ENCODE results near the gene SLC1A3.

Gene SLC1A3

DNA sequence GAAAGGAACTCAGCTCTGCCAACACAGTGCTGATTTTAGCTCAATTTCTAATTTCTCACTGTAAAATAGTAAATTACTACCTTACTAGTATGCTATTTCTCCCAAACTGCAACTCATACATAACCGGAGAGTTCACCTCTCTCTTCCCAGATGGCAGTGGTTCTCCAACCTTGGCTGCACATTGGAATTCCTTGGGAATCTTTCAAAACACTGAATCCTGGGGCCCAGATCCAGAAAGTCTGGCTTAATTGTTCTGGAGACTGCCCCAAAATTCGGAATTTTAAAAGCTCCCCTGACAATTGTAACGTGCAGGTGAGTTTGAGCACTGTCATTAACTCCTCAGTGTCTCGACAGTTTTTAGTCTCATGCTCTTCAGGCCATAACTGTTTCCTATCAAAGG, 100.3 kb downstream of the SLC1A3 start:
- Histone ChIP-seq H3K36me3 (ENCODE audit: insufficient read depth, low read length) (no peaks in the 10 kb centered on the region), H3K9ac (ENCODE audit: low read depth, low read length) (no peak overlapping the region), H3K4me1 (ENCODE audit: insufficient read depth, low read length) (no peaks in the 10 kb centered on the region), H3K9me3 (ENCODE audit: control insufficient read depth, insufficient read depth, low read length) (no peaks in the 10 kb centered on the region)

DNA sequence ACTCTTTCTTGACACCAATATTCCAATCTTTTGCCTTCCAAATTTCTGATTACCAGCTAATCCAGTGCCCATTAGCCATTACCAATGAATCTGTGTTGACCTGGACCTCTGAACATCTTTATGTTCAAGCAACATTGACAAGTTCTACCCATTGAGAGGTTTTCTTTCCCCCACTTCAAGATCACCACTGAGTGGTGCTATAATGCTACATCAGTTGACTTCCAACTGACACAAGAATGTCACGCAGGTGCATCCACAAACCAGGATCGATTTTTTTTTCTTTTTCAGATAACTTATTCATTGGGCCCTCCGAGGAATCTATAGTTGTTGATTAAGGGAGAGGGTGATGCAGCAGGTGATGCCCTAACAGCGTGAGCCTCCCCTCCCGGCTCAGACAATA, 102.6 kb downstream of the SLC1A3 start:
- H3K4me1 ChIP-seq (ENCODE audit: insufficient read depth, low read length), result no peaks in the 10 kb centered on the region
- no peaks in the 10 kb centered on the region for H3K36me3 ChIP-seq (ENCODE audit: insufficient read depth, low read length)
- H3K9ac ChIP-seq (ENCODE audit: low read depth, low read length), result no peak overlapping the region
- no peaks in the 10 kb centered on the region for H3K9me3 ChIP-seq (ENCODE audit: control insufficient read depth, insufficient read depth, low read length)

DNA sequence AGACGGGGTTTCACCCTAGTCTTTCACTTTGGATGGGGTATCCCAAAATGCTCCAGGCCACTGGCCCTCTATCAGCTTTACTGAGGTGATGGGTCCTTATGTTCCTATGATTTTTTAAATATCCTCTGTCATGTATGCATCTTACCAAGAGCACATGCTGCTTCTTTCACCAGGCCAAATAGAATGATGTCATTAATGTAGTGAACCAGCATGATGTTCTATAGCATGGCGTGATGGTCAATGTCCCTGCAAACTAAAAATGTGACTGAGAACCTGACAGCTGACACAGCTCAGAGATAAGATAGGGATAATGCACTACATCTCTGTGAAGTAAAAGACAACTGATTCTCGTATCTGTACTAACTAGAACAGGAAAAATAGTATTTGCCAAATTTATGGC, 103.6 kb downstream of the SLC1A3 start:
- Histone ChIP-seq H3K9me3 (ENCODE audit: control insufficient read depth, insufficient read depth, low read length) (no peaks in the 10 kb centered on the region), H3K9ac (ENCODE audit: low read depth, low read length) (no peak overlapping the region)

DNA sequence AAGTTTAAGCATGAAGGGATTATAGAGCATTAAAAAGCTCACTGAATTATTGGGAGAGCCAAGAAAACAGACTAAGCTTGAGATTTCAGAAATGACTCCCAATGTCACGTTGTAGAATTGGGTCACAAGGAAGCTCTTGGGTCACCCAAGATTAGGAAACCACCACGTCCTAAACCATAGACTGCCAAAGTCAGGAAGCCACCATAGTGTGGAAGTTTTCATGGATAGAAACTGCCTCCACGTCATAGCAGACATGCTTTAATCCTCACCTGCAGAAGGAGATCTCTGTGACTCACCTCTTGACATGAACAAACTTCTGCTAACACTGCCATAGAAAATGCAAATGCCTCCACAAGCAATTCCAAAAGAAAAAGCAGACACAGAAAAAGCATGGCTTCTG, 106.3 kb downstream of the SLC1A3 start:
- H3K9ac ChIP-seq (ENCODE audit: low read depth, low read length), result no peak overlapping the region
- no peaks in the 10 kb centered on the region for H3K36me3 ChIP-seq (ENCODE audit: insufficient read depth, low read length)
- no peaks in the 10 kb centered on the region for H3K4me1 ChIP-seq (ENCODE audit: insufficient read depth, low read length)
- H3K9me3 ChIP-seq (ENCODE audit: control insufficient read depth, insufficient read depth, low read length), result no peaks in the 10 kb centered on the region

More for the DNA sequence above, 103.6 kb downstream of the SLC1A3 start:
- no peaks in the 10 kb centered on the region for H3K36me3 ChIP-seq (ENCODE audit: insufficient read depth, low read length)
- H3K4me1 ChIP-seq (ENCODE audit: insufficient read depth, low read length), result no peaks in the 10 kb centered on the region

DNA sequence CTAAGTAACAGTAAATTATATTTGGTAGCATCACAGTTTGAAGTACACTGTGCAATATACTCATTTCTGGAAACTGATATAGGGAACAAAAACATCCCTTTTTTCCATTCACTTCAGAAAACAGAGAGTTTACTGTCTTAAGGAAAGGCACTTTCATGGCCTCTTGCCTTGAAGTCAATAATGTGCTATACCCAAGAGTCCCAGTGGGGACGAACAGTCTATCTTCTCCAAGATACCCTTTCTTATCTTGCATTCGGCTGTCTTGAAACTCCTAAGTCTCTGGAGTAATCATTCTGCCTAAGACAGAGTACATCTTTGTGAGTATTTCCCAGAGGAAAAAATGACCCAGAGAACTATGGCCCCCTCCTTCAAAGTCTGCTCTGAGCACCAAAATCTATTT, 107.1 kb downstream of the SLC1A3 start:
- Histone ChIP-seq H3K4me1 (ENCODE audit: insufficient read depth, low read length) (no peaks in the 10 kb centered on the region), H3K36me3 (ENCODE audit: insufficient read depth, low read length) (no peaks in the 10 kb centered on the region), H3K9ac (ENCODE audit: low read depth, low read length) (no peak overlapping the region), H3K9me3 (ENCODE audit: control insufficient read depth, insufficient read depth, low read length) (no peaks in the 10 kb centered on the region)

DNA sequence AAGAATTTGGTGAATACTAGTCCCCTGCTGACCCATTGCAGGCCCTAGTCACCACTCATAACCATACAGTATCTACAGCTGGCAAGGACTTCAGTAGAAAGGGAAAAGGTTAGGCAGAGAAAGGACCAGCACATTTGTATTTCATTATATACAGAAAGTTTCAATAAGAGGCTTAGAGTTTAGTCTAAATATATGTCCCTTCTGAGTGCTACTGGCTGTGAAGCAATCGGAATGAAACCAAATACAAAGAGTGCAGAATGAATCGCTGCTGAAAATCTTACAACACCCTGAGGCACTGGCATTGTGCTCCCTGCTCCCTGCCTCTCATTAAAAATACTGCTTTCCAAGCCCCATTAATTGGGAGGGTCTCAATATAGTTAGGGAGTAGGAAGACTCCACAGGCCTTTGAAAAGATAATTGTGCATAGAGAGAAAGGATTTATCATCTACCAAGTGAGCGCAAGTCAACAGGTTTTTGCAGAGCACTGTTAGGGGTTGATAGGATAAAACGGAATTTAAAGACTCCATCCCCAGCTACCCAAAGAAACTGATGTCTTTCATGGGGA, 110.8 kb downstream of the SLC1A3 start:
- H3K9ac ChIP-seq (ENCODE audit: low read depth, low read length), result no peak overlapping the region
- H3K36me3 ChIP-seq (ENCODE audit: insufficient read depth, low read length), result no peaks in the 10 kb centered on the region
- no peaks in the 10 kb centered on the region for H3K4me1 ChIP-seq (ENCODE audit: insufficient read depth, low read length)
- no peaks in the 10 kb centered on the region for H3K9me3 ChIP-seq (ENCODE audit: control insufficient read depth, insufficient read depth, low read length)

DNA sequence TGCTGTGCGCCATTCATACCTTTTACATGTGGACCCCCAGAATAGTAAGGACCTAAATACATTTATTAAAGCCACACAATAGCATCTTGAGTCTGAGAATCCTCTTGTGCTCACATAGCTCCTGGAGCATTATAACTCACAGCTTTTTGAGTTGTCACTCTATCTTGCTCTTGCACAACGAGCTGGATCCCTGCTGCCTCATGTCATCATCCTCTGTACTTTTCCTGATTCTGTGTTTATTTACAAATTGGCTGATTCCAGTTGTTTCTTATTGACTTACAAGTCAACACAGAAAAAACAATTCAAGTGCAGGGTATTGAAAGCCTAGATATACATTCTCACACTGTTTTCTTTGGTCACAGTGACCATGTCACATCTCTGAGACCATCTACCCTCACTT, 112.9 kb downstream of the SLC1A3 start:
- Histone ChIP-seq H3K9ac (ENCODE audit: low read depth, low read length) (no peak overlapping the region), H3K9me3 (ENCODE audit: control insufficient read depth, insufficient read depth, low read length) (no peaks in the 10 kb centered on the region), H3K4me1 (ENCODE audit: insufficient read depth, low read length) (no peaks in the 10 kb centered on the region), H3K36me3 (ENCODE audit: insufficient read depth, low read length) (no peaks in the 10 kb centered on the region)

DNA sequence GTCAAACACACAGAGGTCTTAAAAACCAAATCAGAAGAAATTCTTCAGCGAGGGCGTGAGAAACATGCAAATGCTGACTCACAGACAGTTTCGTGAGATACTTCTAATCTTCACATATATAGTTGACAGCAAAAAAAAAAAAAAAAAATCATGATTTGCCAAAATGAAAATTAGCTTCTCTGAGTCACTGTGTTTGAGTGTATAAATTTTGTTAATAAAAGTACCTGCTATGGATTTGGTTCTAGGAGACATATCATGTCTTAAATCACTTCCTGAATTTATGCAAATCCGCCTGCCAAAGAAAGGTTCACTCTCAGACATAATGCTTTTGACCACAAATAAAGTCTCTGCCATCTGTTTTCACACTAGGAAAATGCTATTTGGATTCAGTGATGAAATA, 114.3 kb downstream of the SLC1A3 start:
- Histone ChIP-seq H3K36me3 (ENCODE audit: insufficient read depth, low read length) (no peaks in the 10 kb centered on the region), H3K4me1 (ENCODE audit: insufficient read depth, low read length) (peaks cover 4% of the 10 kb centered on the region), H3K9me3 (ENCODE audit: control insufficient read depth, insufficient read depth, low read length) (no peaks in the 10 kb centered on the region), H3K9ac (ENCODE audit: low read depth, low read length) (no peak overlapping the region)

DNA sequence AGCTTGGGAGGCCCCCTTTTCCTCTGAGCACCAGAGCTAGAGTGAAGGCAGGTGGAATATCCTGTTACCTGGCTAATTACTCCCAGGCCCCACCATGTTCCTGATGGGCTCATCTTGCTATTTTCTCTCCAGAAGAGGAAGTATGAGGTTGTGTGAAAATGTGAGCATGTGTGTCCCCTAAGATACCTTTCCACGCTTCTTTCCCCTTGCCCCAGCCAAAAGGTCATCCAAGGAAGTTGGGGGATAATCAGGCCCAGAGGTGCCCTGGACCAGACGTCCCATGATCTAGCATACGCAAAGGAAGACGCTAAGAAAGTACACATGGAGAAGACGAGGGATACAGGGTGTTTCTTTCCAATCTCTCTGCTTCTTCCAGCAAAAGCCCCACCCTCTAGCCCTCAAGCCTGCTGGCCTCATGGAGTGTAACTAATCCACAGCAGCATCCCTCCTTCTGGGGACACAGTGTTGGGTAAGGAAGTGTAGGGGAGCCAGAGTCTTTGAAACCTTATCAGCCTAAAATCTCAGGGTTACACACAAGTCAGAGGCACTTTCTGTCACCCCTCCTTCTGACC, 115.3 kb downstream of the SLC1A3 start:
- Histone ChIP-seq H3K4me1 (ENCODE audit: insufficient read depth, low read length) (peaks cover 4% of the 10 kb centered on the region), H3K9me3 (ENCODE audit: control insufficient read depth, insufficient read depth, low read length) (no peaks in the 10 kb centered on the region), H3K36me3 (ENCODE audit: insufficient read depth, low read length) (no peaks in the 10 kb centered on the region), H3K9ac (ENCODE audit: low read depth, low read length) (no peak overlapping the region)

DNA sequence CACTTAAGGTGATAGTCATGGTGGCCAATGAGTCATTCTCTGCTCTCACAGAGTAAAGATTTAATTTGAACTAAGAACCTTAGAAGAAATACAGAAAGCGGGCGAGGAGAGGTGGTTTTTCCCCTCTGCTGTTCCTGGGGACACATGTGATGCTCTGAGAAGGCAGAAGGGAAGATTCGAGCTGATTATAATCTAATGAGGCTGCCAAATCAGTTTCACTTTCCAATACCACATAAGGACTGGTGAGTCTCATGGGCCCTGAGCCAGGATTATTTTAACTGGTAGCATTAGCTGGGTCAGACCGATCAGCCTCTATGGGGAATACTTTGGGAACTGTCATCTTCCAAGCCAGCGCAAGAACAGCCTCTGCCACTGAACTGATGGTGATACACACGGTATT, 116.5 kb downstream of the SLC1A3 start:
- no peaks in the 10 kb centered on the region for H3K36me3 ChIP-seq (ENCODE audit: insufficient read depth, low read length)
- no peak overlapping the region for H3K9ac ChIP-seq (ENCODE audit: low read depth, low read length)
- H3K4me1 ChIP-seq (ENCODE audit: insufficient read depth, low read length), result peaks cover 4% of the 10 kb centered on the region
- no peaks in the 10 kb centered on the region for H3K9me3 ChIP-seq (ENCODE audit: control insufficient read depth, insufficient read depth, low read length)

DNA sequence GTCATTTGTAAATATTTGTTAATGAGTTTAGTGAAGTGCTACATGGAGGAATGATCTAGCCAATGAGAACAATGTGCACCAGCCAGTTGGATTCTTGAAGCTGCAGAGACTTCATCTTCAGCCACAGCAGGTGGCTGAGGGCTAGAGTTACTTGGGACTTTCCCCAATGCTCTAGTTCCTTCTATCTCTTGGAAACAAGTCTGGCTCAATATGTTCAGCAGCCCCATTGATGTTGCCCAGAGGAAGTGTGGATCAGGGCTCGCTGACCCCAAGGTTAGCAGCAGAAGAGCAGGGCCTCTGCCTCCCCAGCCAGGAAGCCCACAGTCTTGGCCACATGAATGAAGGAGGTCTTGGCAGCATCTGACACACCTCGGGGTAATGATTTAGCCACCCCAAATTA, 117.5 kb downstream of the SLC1A3 start:
- Histone ChIP-seq H3K9me3 (ENCODE audit: control insufficient read depth, insufficient read depth, low read length) (no peaks in the 10 kb centered on the region), H3K36me3 (ENCODE audit: insufficient read depth, low read length) (no peaks in the 10 kb centered on the region), H3K9ac (ENCODE audit: low read depth, low read length) (no peak overlapping the region), H3K4me1 (ENCODE audit: insufficient read depth, low read length) (peaks cover 4% of the 10 kb centered on the region)

DNA sequence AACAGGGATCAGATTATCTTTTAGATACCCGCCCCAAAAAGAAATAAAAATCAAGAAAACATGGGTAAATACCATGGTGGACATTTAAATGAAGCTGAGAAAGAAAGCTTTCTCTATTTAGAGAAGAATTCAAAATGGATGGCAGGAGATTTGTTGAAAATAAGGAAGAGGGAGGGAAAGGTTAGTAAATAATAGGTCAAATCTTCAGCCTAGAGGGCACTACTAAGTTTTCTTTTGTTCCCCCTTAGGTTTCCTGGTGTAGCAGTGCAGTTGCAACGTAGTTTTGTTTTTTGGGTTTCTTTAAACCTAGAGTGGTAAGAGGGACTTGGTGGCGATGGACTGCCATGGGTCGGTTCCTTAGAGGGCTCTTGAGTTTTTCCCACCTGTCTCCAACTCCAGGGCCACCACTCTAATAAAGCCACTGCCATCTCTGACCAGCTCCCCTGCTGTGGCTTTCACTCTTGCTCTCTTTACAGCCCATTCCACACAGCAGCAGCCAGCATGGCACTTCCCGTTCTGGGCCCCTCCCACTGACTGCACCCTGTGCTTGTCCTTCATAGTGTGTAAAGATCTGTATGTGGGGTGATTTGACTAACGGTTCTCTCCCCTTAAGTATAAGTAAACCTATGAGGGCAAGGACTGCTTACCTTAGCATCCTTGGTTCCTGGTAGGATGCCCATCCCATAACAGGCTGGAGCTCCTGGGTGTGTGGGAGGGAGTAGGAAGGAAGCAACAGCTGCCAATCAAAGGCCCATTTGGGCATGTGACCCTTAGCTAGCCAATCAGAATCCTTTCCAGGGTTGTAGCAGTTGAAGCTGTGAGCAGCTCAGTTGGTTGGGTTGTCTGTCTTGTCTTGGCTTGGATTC, 118.3 kb downstream of the SLC1A3 start:
- Histone ChIP-seq H3K9me3 (ENCODE audit: control insufficient read depth, insufficient read depth, low read length) (no peaks in the 10 kb centered on the region), H3K36me3 (ENCODE audit: insufficient read depth, low read length) (no peaks in the 10 kb centered on the region), H3K4me1 (ENCODE audit: insufficient read depth, low read length) (peaks cover 4% of the 10 kb centered on the region), H3K9ac (ENCODE audit: low read depth, low read length) (no peak overlapping the region; the same call in 1 of the 2 replicates)

DNA sequence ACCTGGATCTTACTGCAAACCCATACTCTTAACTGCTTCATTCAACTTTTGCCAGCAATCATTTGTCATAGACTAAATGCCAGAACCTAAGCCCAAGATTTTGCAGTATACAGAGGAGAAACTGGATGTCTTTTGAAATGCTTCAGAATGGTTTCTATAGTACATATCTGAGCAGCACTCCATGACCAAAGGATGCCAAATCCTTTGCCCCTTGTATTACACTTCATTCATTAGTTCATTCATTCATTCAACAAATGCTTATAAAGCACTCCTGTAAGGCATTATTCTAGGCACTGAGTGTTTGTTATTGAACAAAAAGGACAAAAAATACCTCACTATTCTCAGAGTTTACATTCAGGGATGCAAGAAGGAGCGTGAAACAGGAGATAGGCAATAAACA, 119.9 kb downstream of the SLC1A3 start:
- H3K9ac ChIP-seq (ENCODE audit: low read depth, low read length), result no peak overlapping the region
- peaks cover 4% of the 10 kb centered on the region for H3K4me1 ChIP-seq (ENCODE audit: insufficient read depth, low read length)

DNA sequence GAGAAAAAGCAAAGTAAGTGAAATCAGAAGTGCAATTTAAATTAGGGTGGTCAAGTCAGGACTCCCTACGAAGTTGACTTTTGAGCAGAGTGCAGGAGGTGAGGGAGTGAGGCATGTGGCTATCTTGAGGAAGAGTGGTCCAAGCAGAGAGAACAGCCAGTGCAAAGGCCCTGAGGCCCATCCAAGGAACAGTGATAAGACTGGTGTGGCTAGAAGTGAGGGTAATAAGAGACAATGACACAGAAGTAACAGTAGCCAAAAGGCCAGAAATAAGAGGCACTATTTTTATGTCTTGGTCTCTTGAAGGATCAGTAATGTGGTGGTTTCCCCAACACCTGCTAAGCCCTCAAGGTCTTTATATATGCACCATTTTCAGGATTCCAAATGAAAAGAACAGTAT, 120.4 kb downstream of the SLC1A3 start:
- H3K9ac ChIP-seq (ENCODE audit: low read depth, low read length), result no peak overlapping the region
- H3K9me3 ChIP-seq (ENCODE audit: control insufficient read depth, insufficient read depth, low read length), result no peaks in the 10 kb centered on the region
- no peaks in the 10 kb centered on the region for H3K36me3 ChIP-seq (ENCODE audit: insufficient read depth, low read length)
- peaks cover 4% of the 10 kb centered on the region for H3K4me1 ChIP-seq (ENCODE audit: insufficient read depth, low read length)

More for the DNA sequence above, 119.9 kb downstream of the SLC1A3 start:
- H3K9me3 ChIP-seq (ENCODE audit: control insufficient read depth, insufficient read depth, low read length), result no peaks in the 10 kb centered on the region
- no peaks in the 10 kb centered on the region for H3K36me3 ChIP-seq (ENCODE audit: insufficient read depth, low read length)

Data from ES-I3 (cell line).